GM21423 (cell line): Measurements from ENCODE around the gene TPRG1.

Experiments used
- ATAC-seq: cut with Tn5 transposase; IDR thresholded peaks from one replicate; pipeline ENCODE4 v1.9.1; 2021; ENCODE audit warnings: mild to moderate bottlenecking, moderate library complexity; ENCODE audit not compliant: unreplicated experiment

Gene TPRG1

DNA sequence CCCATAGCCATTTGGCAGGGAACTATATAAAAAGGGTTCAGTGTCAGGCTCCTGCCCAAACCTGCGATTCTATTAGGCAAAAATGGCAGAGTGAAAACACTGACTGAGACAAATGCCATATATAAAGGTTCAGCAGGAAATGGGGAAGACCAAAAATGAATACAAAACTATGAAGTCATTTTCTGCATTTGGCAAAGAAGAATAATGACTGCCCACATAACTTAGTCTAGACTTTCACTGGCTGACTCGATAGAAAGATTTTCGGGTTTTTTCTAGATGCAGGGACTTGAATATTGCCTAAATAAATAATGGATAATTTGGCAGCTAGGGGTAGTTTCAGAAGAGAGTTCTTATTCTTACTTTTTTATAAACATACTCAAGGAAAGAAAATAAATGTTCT is 178.0 kb downstream of the TPRG1 start:
- ATAC-seq, result no peak

DNA sequence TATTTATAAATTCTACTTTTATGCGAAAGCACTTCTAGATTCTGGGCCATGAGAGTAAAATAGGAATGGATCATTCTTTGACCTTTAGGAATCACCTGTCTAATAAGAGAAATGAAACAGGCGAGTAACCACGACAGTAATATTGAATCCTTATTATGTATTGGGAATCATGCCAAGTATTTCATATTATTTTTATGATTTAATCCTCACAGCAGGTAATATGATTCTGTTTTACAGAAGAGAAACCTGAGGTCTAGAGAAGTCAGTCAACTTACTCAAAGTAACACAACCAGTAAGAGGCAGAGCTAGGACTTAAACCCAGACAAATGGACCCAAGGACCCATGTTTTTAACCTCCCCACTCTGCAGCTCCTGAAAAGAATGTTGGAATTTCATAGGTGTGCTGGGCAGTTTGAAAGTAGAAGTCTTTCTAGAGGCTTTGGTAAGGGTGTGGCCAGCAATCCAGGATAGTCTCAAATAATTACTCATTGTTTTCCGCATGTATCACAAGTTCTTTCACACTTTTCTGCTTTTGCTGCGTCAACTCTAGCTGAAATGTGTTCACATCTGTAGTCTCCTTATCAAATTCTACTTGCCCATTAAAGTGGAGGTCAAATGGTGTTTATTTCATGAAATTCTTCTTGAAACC is 181.7 kb downstream of the TPRG1 start:
- ATAC-seq, result no peak

DNA sequence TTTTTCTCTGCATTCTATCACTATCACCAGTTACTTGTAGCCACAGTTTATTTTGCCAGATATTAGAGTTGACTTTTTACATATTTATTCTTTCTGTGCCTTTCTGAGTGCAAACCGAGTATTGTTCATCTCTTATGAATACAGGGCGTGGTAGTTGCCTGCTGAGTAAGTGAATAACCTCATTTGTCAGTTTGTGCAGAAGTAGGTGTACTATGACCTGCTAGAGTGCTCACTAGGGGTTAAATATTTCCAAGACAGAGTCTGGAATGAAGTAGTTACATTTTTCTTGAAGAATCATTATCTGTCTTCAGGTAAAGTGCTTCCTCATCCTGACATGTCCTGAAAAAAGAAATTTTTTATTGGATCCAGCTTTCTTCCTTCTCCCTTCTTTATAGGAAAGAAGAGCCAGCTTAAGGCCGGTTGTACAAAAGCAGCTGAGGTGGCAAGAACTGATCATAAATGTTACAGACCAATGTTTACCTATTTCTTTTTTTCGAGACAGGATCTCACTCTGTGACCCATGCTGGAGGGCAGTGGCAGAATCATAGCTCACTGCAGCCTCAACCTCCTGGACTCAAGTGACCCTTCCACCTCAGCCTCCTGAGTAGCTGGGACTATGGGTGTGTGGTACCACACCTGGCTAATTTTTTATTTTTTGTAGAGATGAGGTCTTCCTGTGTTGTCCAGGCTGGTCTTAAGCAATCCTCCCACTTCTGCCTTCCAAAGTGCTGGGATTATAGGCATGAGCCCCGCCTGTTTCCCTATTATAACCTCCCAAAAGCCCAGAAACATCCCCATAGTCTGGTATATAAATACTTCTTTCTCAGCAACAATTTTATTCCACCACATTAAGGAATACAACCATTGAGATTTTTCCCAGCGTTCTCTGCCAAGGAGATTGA is 182.5 kb downstream of the TPRG1 start:
- ATAC-seq, result no peak

DNA sequence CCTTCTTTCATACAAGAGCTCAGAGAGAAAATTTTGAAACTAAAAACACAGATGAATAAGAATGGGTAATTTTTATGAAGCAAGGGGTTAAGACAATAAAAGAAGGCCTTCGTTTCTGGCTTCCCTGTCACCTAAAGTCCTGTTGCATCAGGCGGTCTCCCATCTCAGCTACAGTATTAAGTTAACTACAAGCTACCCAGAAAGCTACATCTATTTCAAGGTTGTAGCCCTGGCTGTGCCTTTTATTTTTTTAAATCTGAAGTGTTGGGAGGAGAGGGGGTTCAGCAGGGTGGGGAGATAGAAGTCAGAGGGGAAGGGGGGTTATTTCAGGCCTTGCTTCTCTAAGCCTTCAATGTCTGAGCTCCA is 183.3 kb downstream of the TPRG1 start:
- ATAC-seq, result no peak

DNA sequence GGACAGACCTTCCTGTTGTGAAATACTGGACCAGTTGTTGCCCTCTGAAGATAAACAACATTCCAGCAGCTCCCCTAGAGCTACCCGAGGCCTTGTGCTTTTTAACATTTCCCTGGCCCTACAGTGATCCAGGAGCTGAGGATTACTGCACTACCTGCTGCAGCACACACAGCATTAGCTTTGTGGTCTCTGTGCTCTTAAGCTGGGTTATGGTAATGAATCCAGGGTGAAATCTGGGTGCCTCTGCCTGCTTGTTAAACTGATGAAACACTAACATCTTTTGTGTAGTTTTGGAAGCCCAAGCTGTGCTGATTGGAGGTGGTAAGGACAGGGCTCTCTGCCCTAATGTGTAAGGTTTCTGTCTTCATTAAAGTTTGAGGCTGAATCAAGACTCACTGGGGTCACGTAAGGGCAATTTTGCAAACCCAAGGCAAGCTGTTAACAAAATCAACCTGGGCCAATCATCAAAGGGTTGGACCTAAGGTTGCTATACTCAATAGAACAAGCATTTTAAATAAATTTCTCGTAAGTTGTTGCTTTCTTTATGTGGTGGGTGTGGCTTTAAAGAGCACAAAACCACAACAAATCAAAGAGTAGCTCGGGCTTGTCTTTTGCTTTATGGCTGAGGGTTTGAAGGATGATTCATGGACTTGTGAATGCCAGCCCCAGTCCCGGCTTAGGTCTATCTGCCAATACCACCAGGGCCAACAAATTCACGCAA is 183.9 kb downstream of the TPRG1 start:
- no peak for ATAC-seq

DNA sequence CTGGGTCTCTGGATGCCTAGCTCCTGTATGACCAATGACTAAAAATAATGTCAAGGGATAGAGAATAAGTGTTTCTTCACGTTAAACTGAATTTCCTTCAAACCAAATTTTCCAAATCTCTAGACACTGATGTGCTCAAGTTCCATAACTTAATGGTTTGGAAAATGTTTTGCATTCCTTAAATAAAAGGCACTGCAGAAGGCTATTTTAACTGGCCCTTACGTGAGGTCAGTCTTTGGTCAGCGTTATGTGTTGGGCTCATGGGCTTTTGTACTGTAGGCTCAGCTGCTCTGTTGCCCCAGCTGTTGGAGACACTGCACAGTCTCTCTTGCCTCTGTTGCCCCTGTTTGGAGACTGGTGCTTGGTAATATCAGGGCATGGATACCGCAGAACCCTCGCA is 188.5 kb downstream of the TPRG1 start:
- ATAC-seq, result no peak

DNA sequence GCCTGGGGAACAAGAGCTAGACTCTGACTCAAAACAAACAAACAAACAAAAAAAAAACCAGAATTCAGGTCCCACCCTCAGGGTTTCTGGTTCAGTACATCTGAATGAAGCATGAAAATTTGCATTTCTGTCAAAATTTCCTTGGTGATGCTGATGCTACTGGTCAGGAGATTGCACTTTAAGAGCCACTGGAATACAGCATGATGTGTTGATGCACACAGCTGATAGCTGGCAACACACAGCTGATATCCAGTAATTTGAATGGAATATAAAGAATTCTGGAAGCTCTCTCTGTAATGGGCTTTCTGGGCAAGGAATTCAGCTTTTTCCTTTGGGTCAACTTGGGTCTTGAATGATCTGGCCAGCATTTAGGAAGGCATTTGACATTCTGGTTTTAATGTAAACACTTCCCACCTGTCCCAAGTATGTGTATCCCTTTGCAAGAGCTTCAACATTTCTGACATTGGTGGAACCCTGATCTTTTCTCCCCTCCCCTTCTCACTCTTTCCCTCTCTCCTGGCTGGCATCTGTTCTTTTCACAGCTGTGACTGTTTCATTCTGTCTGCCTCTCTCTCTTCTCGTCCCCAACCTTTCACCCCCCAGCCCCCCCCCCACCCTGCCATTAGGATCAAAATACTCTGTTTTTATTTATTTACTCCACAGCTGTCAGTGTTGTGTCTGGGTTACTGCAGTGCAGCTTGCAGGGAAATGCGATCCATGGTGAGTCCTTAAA is 189.5 kb downstream of the TPRG1 start:
- ATAC-seq, result no peak

DNA sequence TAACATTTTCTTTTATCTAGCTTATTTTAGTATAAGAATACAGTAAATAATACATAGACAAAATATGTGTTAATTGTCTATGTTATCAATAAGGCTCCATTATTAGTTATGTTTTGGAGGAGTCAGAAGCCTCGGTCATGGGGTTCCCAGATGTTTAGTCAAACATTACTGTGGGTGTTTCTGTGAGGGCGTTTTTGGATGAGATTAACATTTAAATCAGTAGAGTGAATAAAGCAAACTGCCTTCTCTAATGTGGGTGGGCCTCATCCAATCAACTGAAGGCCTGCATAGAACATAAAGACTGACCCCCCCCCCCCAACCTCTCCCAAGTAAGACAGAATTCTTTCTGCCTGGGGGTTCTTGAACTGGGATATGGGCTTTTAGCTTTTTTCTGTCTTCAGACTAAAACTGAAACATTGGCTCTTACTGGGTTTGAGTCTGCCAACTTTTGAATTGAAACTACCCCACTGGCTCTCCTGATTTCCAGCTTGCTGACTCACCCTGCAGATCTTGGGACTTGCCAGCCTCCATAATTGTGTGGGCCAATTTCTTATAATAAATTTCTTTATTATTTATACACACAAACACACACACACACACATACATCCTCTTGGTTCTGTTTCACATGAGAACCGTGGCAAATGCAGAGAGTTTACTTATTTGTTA is 192.0 kb downstream of the TPRG1 start:
- ATAC-seq, result no peak

DNA sequence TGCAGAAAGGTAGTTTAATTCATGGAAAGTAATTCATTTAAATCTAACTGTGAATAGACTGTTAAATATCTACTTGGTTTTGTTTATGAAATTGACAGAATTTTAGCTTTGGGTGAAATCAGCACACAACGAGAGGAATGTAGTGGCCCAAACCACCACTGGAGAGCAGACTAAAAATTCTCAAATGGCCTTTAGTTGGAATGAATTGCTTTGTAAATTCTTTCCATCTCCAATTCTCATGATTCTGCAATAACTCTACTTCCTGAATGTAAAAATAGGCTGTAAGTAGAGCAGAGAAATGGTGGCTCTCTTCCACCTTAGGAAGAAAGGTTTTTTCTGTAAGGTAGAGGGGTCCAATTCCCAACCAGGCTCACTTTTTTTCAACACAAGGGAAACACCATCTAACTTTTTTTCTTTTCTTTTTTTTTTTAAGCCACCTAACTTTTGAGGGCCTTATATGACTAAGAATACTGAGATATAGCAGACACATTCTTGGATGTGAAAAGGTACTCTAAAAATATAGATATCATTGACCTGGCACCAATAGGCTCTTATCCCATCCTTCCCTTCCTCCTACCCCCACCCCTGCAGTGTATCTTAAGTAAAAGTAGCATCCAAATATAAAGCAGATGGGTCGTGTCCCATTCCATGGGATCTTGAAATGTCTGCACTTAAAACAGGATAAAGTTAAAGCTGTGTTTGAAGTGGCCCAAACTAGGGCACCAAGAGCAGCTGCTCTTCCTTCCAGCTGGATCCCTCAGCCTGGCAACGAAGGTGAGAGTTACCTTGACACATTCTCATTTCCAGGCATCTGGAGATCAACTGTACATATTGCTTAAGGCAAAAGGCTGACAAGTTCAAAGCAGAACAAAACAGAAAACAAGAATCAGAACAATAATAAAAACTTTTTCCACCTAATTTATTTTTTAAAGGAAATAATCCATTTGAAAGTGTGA is 194.1 kb downstream of the TPRG1 start:
- ATAC-seq, result no peak

DNA sequence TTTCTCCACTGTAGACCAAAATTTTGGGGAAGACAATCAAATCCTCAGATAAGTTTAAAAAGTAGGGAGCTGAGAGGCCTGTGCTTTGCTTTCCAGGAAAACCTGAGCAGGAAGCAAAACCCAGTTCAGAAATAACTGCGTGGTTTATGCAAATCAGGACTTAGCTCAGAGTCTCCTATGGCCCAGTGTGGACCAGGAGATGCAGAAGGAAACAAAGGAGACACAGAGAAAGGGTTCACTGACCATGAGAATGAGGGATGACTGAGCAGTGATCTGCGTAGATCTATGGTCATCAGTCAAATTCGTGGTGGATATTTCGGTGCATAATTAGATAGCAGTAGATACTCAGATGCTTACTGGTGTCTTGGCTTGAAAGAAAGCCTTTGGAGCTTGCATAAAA is 196.6 kb downstream of the TPRG1 start:
- no peak for ATAC-seq

DNA sequence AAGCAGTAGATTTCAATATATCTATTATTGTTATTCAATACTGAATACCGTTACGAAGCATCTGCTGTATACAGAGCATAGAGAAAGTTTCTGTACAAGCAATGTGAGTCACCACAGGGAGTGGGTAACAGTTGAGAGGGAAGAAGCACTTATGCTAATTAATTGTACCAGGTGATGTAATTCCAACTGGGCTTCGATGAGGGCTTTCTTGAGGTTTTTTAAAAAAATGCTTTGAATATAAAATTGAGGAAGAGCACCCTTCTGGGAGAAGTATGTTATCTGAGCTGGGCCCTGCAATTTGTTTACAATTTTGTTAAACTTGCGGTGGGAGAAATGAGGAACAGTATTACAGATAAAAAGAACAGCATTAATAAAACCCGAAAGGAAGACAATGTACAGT is 197.9 kb downstream of the TPRG1 start:
- no peak for ATAC-seq

DNA sequence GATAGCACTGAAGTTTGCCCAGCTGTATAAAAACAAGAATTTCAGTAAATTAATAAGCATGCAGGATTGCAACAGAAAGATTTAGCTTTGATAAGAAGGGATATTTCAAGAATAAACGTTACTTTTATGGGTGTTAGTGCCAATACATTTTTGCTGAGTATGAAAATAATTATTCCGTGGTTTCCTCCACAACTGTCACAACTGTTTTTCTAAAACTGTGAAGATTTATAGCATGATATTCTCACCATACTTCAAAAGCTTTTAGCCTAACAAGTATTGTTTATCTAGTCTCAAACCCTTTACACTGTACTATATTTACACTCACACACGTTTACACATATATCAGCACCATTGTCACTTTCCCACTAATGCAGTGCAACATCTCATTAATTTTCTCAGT is 200.5 kb downstream of the TPRG1 start:
- no peak for ATAC-seq
